B cell (primary cell): Measurements from ENCODE around the gene TNPO3. TPM values are rescaled to one million over a fixed set of nuclear protein-coding genes. Genes with fewer than 3 reads are reported as not detected.
A peak's percentile ranks its signal among the peaks of the same experiment; 100 is the strongest.

Experiments used
- ATAC-seq: fragments of 200-7000 bp; cut with Tn5 transposase; one replicate; pipeline ENCODE4 v1.10.0; 2021; ENCODE audit warnings: low read depth, mild to moderate bottlenecking, moderate number of reproducible peaks, moderate library complexity
- CTCF ChIA-PET: fragments of 350-600 bp; sonication (Branson Sonifier 250); formaldehyde crosslinking; loops from one replicate; lab custom pipeline; 2021; ENCODE audit warnings: antibody characterized with exemption, inconsistent platforms; lab: Charles Lee
- POLR2A ChIA-PET: fragments of 350-600 bp; sonication (Branson Sonifier 250); formaldehyde crosslinking; loops from one replicate; lab custom pipeline; 2021; ENCODE audit warnings: antibody characterized with exemption; lab: Charles Lee
- DNase-seq: peaks from one replicate; pipeline ENCODE4 v3.0.0; 2013
- H2AFZ ChIP-seq: 2 replicates; pipeline ENCODE4 v1.6.1; 2012; ENCODE audit warnings: mild to moderate bottlenecking, low read depth, low read length; ENCODE audit not compliant: insufficient read depth, poor library complexity, severe bottlenecking
- H3K27ac ChIP-seq, 2 donors: 1 replicate in 1 of 2; 2 replicates in 1 of 2; pipeline ENCODE4 v1.5.1; 2012 to 2013; ENCODE audit warnings: low read length in 2 of 2, mild to moderate bottlenecking in 2 of 2, moderate library complexity in 1 of 2
- H3K27me3 ChIP-seq, 4 experiments: fragments of 200-600 bp in 1 of 4; sonication (generic) in 1 of 4; replicated peaks in 1 of 4; 1 replicate in 2 of 4; 2 replicates in 2 of 4; pipeline versions ENCODE4 v1.6.1 to v1.7.0; 2013 to 2016; ENCODE audit warnings: low read length in 3 of 4, mild to moderate bottlenecking in 2 of 4, mixed read lengths in 1 of 4, moderate library complexity in 1 of 4; ENCODE audit not compliant: insufficient read depth in 4 of 4, control insufficient read depth in 3 of 4; ENCODE audit errors: control extremely low read depth in 1 of 4
- H3K36me3 ChIP-seq, 2 experiments: replicated peaks in 1 of 2; 1 replicate in 1 of 2; 2 replicates in 1 of 2; pipeline versions ENCODE4 v1.6.1 to v1.7.1; 2013; ENCODE audit warnings: low read length in 1 of 2; ENCODE audit not compliant: insufficient read depth in 2 of 2, control insufficient read depth in 1 of 2; ENCODE audit errors: control extremely low read depth in 1 of 2, extremely low read depth in 1 of 2
- H3K4me1 ChIP-seq, 2 donors: fragments of 200-600 bp in 1 of 2; sonication (generic) in 1 of 2; 1 replicate in 1 of 2; 2 replicates in 1 of 2; pipeline versions ENCODE4 v1.5.1 to v1.6.1; 2013 to 2017; ENCODE audit warnings: low read length in 2 of 2; ENCODE audit not compliant: control insufficient read depth in 2 of 2, insufficient read depth in 2 of 2
- H3K4me2 ChIP-seq: replicated peaks from 2 replicates; pipeline ENCODE3; 2012; ENCODE audit warnings: mild to moderate bottlenecking, low read depth, low read length; ENCODE audit not compliant: poor library complexity, severe bottlenecking
- H3K4me3 ChIP-seq, 5 experiments: fragments of 200-600 bp in 1 of 5; sonication (generic) in 1 of 5; 1 replicate in 3 of 5; 2 replicates in 2 of 5; pipeline versions ENCODE4 v1.5.1 to v1.7.0; 2011 to 2016; ENCODE audit warnings: low read length in 4 of 5, mild to moderate bottlenecking in 4 of 5, low read depth in 2 of 5, control low read depth in 1 of 5, moderate library complexity in 1 of 5; ENCODE audit not compliant: insufficient read depth in 1 of 5; ENCODE audit errors: control extremely low read depth in 1 of 5, extremely low read depth in 1 of 5
- H3K79me2 ChIP-seq: fragments of 200-600 bp; sonication (generic); one replicate; pipeline ENCODE4 v1.6.0; 2016; ENCODE audit warnings: low read length; ENCODE audit not compliant: control insufficient read depth, insufficient read depth
- H3K9ac ChIP-seq: fragments of 200-600 bp; sonication (generic); 2 replicates; pipeline ENCODE4 v1.6.1; 2017; ENCODE audit warnings: mild to moderate bottlenecking, low read length, moderate library complexity
- H3K9me3 ChIP-seq, 3 donors: one replicate each; pipeline versions ENCODE4 v1.6.1 to v1.7.1; 2013; ENCODE audit warnings: low read length in 2 of 3; ENCODE audit not compliant: control insufficient read depth in 2 of 3, insufficient read depth in 1 of 3; ENCODE audit errors: control extremely low read depth in 1 of 3
- H4K20me1 ChIP-seq: 2 replicates; pipeline ENCODE4 v1.6.0; 2012; ENCODE audit warnings: mild to moderate bottlenecking, low read length; ENCODE audit not compliant: insufficient read depth, control insufficient read depth, poor library complexity, severe bottlenecking
- H3K27ac Mint-ChIP-seq: one replicate; pipeline ENCODE4 v1.8.0; 2021; ENCODE audit warnings: mixed read lengths
- H3K27me3 Mint-ChIP-seq: one replicate; pipeline ENCODE4 v1.8.0; 2021; ENCODE audit warnings: mixed read lengths
- H3K4me1 Mint-ChIP-seq: one replicate; pipeline ENCODE4 v1.8.0; 2021; ENCODE audit warnings: mixed read lengths
- H3K4me3 Mint-ChIP-seq: one replicate; pipeline ENCODE4 v1.8.0; 2021; ENCODE audit warnings: mixed read lengths
- H3K9me3 Mint-ChIP-seq: one replicate; pipeline ENCODE4 v1.8.0; 2022; ENCODE audit warnings: mixed read lengths; ENCODE audit not compliant: insufficient read depth
- CTCF ChIP-seq: fragments of 200-600 bp; IDR thresholded peaks from one replicate; pipeline ENCODE4 v1.8.0; 2022; ENCODE audit warnings: antibody characterized with exemption, mild to moderate bottlenecking
- EZH2 ChIP-seq: IDR thresholded peaks from 2 replicates; pipeline ENCODE4 v1.6.1; 2012; ENCODE audit warnings: borderline replicate concordance, low read depth, mild to moderate bottlenecking, moderate library complexity, low read length; ENCODE audit not compliant: insufficient read depth, poor library complexity, severe bottlenecking
- WGBS: methylation state at CpG from one replicate; pipeline ENCODE4 v1.1.5; 2013; ENCODE audit warnings: missing lambda C conversion rate; ENCODE audit not compliant: insufficient coverage; 5-methylcytosine and 5-hydroxymethylcytosine counted together
- intact Hi-C: fragments of 100-400 bp; cut with micrococcal nuclease; formaldehyde crosslinking; loops from one replicate; pipeline ENCODE4 v1.10.0; 2022
- polyA plus RNA-seq: library from polyadenylated mRNA; depleted of rRNA; stranded (reverse); fragments of >200 nt; gene quantifications from 2 replicates; pipeline ENCODE4 v1.2.3, GENCODE V29; 2012
- total RNA-seq, 2 donors: library from RNA; stranded (reverse); fragments of 120-200 nt in 1 of 2; gene quantifications; 1 replicate in 1 of 2; 2 replicates in 1 of 2; pipeline versions ENCODE4 v1.2.3 to v1.2.4, GENCODE V29; 2013 to 2022

The TNPO3 gene
- total and polyA plus RNA-seq, 2 donors (not counting 1 experiment from before 2014, with no cell fraction given): 19.0 to 48.3 TPM

GRCh38 chr7:128908750-128909624 is 145.9 kb downstream of the TNPO3 start:
- H2AFZ ChIP-seq: no peak overlapping the region
- intact Hi-C loops: no loop called here
- H4K20me1 ChIP-seq: no peaks in the 10 kb centered on the region
- DNase-seq: no peak
- peaks cover 14 to 20% of the 10 kb centered on the region in 2 donors for H3K4me1 ChIP-seq
- H3K4me2 ChIP-seq: no peak overlapping the region
- H3K9me3 ChIP-seq: peaks cover 0 to 3% (median 0%) of the 10 kb centered on the region in 3 donors
- WGBS: 96% methylated on average over 4 of the region's 6 CpGs
- H3K27ac ChIP-seq: no peak overlapping the region
- peaks cover 0 to 33% (median 14%) of the 10 kb centered on the region in 4 experiments for H3K27me3 ChIP-seq
- H3K36me3 ChIP-seq: no peaks in the 10 kb centered on the region
- peaks cover 31% of the 10 kb centered on the region for H3K27me3 Mint-ChIP-seq
- H3K4me3 ChIP-seq: no peak overlapping the region
- no peaks in the 10 kb centered on the region for H3K9me3 Mint-ChIP-seq
- TF ChIP-seq CTCF (no peak), EZH2 (no peak)
- ATAC-seq: no peak
- ChIA-PET CTCF (interaction anchor here (3.9 kb wide), 1 partner anchor 183 kb away, joined by 19 read pairs; no protein-coding TSS in a partner anchor), POLR2A (no interaction called here)
- no peak overlapping the region for H3K27ac Mint-ChIP-seq
- H3K4me3 Mint-ChIP-seq: peak overlapping the region; percentile 17
- no peaks in the 10 kb centered on the region for H3K79me2 ChIP-seq
- no peak overlapping the region for H3K9ac ChIP-seq
- peaks cover 17% of the 10 kb centered on the region for H3K4me1 Mint-ChIP-seq
